LHCN-M2 (cell line): Measurements from ENCODE around the gene DNAJC4. TPM values are rescaled to one million over a fixed set of nuclear protein-coding genes. Genes with fewer than 3 reads are reported as not detected.
"Not testable (repeated sequence)": the region's sequence is repeated elsewhere in the genome, so short reads cannot be mapped to it uniquely, and the experiment has no call there.

Experiments used
- DNase-seq: peaks from one replicate; pipeline ENCODE4 v3.0.0-alpha.2; 2012; ENCODE audit warnings: low read depth
- total RNA-seq: library from RNA; depleted of rRNA; stranded (reverse); fragments of >200 nt; gene quantifications from 2 replicates; pipeline ENCODE4 v1.2.3, GENCODE V29; 2014

DNAJC4 gene
- total RNA-seq, 1 experiment from 2014 or later, result 4.4 TPM

DNA sequence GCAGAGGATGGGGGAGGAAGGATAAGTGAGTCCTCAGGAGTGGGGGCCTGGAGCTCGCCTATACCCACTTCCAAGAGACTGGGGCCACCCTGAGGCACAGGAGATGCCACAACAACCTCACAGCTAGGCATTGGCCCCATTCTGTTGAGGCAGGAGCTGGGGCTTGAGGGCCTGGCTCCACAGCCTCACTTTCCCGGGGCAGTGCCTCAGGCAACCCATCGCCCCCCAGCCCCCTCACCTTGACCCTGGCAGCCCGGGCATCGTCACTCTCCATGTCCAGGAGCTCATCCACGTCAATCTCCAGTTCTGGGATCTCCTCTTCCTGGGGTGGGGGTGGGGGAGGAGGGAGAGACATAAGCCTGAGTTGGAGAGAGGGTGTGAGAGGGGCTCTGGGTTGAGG is 14.6 kb downstream of the DNAJC4 start:
- DNase-seq, result no peak

GRCh38 chr11:64245401-64245796 is 15.1 kb downstream of the DNAJC4 start:
- no peak for DNase-seq

DNA sequence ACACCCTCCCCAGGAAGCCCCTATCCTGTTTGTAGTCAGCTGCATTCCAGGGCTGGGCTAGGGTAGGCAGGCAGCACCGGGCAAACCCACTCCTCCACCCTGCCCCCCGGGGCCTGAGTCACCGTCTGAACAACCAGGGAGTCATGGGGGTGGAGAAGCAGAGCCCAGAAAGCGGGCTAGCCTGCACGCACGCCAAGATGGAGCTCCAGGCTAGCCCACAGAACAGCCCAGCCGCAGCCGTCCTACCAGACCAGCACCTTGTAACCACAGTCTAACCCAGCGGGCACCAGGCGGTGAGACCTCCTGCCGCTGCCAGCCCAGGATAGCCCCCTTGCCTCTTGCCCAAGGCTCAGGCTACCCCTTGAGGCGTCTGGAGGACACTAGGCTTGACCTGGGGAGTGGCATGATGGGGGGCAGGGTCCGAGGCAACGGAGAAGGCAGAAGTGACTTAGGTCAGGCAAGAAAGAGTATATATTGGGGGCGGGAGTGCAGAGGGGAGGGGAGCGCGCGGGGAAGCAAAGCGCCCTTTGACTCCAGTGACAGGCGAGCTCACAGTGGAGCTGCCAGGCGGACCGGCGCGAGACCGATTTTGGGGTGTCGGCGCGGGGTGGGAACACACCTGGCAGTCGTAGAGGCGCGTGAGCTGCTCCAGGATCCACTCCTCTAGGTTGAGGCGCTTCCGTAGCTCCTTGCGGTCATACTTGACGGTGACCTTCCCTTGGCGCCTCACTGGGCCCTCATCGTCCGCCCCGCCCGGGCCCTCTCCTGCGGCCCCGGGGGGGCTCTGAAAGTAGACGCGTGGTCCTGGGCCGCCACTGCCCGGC is 15.7 kb downstream of the DNAJC4 start:
- DNase-seq, result peak; percentile 100

DNA sequence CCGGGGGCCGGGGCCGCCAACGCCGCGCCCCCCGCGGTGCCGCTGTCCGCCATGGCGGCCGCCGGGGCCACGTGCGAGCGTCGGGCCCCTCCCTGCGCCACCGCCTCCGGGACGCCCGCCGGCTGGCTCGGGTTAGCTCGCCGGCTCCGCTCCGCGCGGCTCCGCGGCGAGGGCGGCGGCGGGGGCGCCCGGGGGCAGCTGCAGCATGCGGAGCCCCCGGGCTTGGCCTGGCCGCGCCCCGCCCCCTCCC is 16.2 kb downstream of the DNAJC4 start:
- not testable (repeated sequence) for DNase-seq

- peak; percentile 91 for DNase-seq
Measured at GRCh38 chr11:64246871-64247728, 16.8 kb downstream of the DNAJC4 start, which contains the start of gene PPP1R14B. Gene PPP1R14B (minus strand): TSS chr11:64246943. CDS start chr11:64246673, 270 bp downstream.

- no peak for DNase-seq
Measured at GRCh38 chr11:64247729-64248531, 17.6 kb downstream of the DNAJC4 start.

DNA sequence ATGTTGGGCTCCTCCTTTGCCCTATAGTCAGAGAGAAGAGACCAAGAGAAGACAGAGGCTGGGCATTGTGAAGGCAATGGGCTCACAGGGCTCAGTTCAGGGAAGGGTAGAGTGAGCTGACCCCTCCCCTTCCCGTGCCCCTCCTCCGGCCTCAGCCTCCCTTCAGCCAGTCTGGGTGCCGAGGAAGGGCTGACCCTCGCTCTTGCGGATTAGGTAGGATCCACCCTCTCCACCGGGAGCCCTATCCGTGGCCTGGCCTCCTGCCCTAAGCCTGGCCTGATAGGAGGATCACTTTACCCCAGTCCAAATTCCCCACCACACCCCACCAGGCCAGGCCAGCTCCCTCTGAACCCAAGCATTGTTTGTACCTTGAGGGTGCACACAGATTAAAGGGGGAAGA is 18.2 kb downstream of the DNAJC4 start:
- DNase-seq, result no peak

DNA sequence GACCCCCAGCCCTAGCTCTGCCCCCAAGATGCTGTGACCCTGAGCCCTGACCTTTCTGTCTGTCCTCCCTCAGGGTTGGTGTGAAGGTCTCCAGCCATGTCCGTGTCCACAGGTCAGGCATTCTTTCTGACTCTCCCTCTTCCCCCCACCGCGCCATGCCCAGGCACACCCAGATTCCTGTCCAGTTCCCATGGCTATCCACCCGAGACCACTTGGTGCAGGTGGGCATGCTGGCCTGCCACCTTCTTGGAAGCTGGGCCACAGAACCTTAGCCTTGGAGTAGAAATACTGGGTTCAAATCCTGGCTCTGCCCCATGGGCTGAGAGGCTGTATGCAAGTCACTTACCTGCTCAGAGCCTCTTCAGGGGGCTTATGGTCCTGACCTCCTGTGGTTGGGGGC is 18.7 kb downstream of the DNAJC4 start:
- no peak for DNase-seq

DNA sequence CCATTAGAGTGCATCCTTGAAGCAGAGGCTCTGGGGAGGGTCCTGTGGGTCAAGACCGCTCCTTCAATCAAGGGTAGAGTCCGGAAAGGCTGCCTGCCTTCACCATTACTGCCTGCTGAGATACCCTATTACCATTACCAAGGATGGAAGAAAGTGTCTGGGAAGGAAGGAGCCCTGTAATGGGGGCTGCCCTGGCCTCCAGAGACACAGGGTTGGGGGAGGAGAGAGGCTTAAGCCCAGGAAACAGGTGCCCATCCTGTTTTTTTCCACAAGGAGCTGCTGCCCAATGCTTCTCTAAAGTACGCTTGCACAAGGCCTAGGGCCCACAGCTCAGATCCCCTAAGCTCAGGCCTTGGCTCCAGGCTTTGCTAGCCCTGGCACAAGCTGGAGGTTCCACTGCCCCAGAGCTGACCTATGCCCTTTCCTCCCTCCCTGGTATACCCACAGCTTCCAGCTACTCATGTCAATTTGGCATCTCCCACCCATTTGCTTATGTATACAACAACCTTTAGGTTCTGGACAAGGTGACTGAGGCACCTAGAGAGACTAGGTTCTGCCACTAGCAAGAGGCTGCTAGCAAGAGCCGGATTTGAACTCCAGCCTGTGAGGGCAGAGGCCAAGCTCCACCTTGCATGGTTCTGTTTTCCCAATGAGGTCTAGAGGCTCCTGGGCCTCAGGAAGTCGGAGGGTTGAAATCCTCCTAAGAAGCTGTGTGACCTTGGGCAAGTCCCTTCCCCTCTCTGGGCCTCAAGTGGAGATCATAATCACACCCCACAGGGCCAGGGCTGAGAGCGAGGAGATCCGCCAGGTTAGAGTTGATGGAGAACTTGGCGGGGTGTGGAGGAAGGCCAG is 19.4 kb downstream of the DNAJC4 start:
- no peak for DNase-seq

GRCh38 chr11:64250415-64251015 is 20.2 kb downstream of the DNAJC4 start:
- DNase-seq, result no peak

DNA sequence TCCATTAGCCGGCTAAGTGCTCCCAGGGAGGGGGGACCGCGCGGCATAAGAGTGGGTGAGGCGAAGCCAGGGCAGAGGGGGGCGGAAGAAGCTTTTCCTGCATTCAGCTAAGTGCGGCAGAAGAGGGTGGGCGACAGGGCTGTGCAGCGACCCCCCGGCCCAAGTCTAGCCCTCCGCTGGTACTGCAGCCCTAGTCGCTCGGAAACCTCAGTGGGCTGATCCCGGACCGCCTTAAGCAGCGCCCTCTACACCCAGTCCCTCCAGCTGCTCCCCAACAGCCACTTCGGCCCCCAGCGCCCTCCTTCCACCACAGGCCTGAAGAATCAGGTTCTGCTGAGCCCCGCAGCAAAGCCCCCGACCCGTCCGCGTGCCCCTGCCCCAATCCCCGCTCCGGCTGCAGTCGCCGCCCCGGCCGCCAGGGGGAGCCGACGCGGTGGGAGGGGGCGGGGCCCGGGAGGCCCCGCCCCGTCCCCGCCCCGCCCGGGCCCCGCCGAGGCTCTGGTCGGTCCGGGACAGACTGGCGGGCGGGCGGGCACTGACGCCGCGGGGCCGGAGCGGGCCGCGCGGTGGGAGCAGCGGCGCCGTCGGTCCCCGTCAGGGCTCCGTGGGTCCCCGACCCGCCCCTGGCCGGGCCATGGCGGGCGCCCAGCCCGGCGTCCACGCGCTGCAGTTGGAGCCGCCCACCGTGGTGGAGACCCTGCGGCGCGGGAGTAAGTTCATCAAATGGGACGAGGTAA is 20.8 kb downstream of the DNAJC4 start, which contains the start of gene PLCB3:
Gene PLCB3, plus strand, starts transcription at position 515 of the 737 bp plus-strand sequence. Its CDS starts 120 bp downstream, at position 635.
- DNase-seq, result no peak

GRCh38 chr11:64251753-64252002 is 21.3 kb downstream of the DNAJC4 start:
- no peak for DNase-seq

DNA sequence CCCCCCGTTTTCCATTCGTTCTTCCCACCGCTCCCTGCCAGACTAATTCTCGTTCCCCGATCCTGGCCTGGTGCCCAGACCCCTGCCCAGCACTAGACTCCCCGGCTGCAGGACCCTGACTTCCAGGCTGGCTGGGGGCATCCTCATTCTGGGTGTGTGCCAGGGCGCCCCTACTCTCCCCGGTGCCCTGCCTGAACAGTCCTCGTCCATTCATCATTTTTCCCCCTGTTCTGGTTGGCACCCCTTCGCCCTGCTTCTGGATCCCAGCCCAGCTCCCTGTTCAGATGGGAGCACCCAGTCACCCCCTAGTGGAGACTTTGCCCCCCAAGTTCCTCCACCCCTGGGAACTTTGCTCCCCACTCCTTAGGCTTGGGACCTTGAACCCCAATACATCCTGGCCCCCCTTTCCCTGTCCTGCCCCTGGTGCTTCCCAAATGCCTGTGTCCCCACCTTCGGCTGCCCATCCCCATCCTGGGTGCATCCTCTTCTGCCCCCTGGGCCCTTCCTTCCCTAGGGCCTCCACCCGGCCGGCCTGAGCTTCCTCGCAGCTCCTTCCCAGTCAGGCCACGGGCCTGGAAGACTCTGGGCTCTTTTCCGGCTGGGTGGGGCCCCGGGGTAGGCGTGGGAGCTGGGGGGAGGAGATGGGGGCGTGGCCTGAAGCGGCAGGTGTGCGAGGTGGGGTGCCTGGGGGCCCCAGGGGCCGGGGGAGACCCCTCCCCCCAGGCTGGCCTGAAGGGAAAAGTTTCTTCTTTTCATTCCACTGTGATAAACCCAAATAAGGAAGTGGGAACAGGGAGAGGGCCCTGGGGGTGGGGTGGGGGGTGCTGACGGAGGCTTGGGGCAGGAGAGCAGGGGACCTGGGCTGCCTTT is 21.9 kb downstream of the DNAJC4 start:
- no peak for DNase-seq

- no peak for DNase-seq
Measured at GRCh38 chr11:64253043-64253442, 22.7 kb downstream of the DNAJC4 start.

DNA sequence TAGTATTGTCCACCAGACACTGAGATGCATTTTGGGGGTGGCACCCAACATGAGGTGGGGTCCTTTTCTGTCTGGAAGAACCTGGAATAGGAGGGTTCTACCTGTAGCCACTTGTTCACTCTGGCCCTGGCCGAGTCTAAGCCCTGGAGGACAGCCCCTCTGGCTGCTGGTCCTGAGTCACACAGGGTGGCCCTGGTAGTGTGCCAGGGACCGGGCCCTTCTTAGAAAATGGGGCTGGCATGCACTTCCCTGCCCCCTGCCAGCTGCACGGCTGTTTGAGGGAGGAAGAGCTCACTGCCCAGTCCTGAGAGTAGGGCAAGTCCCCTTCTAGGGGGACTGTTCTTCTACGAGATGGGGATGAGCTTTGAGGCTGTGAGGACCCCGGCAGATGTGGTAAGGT is 23.1 kb downstream of the DNAJC4 start:
- DNase-seq, result no peak

DNA sequence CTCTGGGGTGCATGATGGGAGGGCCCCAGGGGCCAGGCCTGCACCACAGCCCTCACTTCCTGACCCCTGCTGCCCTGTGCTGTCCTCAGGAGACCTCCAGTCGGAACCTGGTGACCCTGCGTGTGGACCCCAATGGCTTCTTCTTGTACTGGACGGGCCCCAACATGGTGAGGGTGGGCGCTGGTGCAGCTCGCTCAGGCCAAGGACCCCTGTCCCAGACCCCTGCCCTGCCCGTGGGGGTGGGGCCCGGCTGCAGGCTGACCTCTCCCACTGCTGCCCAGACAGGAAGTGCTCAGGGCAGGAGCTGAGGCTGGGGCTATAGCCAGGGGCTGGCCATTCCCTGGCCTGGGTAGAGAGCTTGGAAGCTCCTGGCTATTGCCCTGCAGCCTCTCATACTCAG is 24.0 kb downstream of the DNAJC4 start:
- DNase-seq, result no peak

- DNase-seq, result no peak
Measured at GRCh38 chr11:64255135-64256128, 25.1 kb downstream of the DNAJC4 start.

DNA sequence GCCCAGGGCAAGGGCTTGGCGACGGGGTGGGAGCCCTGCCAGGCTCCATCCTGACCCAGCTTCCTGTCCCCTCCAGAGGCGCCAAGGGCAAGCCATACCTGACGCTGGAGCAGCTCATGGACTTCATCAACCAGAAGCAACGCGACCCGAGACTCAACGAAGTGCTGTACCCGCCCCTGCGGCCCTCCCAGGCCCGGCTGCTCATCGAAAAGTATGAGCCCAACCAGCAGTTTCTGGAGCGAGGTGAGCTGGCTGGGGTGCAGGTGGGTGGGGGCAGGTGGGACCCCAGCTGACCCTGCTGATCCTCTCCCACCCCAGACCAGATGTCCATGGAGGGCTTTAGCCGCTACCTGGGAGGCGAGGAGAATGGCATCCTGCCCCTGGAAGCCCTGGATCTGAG is 26.0 kb downstream of the DNAJC4 start:
- no peak for DNase-seq
